NCI-H2227 (cell line): ENCODE measurements around the gene AK8.

ENCODE experiments used
- DNase-seq: peaks from one replicate; lab custom pipeline; 2025; ENCODE audit not compliant: unreplicated experiment; lab: John Stamatoyannopoulos, UW

AK8 gene, protein sequence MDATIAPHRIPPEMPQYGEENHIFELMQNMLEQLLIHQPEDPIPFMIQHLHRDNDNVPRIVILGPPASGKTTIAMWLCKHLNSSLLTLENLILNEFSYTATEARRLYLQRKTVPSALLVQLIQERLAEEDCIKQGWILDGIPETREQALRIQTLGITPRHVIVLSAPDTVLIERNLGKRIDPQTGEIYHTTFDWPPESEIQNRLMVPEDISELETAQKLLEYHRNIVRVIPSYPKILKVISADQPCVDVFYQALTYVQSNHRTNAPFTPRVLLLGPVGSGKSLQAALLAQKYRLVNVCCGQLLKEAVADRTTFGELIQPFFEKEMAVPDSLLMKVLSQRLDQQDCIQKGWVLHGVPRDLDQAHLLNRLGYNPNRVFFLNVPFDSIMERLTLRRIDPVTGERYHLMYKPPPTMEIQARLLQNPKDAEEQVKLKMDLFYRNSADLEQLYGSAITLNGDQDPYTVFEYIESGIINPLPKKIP

GRCh38 chr9:132877824-132878694 lies at the start of gene AK8:
AK8 (minus strand) TSS chr9:132878284; CDS start chr9:132878255, 29 bp downstream.
- DNase-seq = peak; percentile 84

DNA sequence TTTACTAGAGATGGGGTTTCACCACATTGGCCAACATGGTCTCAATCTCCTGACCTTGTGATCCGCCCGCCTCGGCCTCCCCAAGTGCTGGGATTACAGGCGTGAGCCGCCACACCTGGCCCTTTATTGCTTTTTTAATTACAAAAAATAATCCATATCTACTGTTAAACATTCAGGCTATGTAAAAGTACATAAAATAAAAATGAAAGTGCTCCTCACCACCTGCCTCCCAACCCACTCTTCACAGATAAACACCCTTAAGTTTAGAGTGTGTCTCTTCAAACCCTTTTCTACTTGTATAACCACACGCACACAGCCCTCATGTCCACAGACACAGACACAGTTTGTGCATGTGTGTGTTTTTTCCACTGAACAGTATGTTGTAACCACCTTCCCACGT lies 49.6 kb upstream of the AK8 start:
- DNase-seq = no peak

DNA sequence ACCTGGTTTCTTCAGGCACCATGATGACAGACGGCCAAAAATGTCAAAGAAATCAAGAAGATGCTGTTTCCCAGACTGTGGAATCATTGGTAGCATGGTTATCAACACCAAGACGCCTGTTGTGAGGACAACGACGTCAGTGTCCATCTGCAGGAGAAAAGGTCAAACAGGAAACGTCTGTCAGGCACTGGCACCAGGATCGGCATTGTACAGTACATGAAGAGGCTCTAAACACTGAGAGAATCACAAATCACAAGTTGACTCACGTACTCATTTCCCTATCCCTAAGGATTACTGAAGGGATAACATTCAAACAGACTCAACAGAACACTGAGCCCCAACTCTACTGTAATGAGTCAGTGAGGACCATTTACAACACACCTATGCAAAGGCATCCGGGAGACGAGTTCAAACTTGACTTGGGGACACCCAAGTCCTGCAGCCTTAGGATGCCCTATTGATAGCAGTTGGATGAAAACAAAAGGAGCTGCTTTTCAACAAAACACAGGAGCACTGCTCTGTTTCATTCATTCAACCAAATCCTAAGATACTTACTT lies 45.3 kb upstream of the AK8 start:
- DNase-seq = no peak

DNA sequence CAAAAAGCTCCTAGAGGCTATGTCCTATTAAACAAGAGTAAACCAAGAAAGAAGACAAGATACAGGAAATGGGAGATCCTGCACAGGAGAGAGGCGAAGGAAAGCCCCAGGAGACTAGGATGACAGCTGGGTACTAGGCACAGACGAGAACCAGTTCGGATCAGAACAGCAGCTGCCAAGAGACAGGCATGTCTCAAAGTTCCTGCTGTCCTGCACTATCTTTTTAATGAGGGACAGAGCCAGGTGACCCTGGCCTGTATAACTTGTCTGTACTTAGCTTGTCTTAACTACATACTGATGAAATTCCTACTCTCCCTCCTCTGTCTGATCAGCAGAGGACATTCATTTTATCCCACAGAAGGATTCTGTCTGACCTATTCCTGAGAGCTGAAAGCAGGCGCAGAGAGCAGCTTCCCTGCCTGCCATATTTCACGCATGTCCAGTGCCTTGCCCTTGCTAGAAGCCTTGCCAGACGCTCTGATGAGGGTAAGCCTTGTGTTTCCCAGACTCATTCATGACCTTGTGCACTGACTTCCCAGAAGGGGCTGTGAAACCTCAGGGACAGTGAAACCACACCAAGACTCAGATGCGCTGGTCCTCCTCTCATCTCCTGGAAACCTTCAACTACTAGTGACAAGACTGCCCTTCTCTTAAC lies 41.7 kb upstream of the AK8 start:
- DNase-seq = no peak

DNA sequence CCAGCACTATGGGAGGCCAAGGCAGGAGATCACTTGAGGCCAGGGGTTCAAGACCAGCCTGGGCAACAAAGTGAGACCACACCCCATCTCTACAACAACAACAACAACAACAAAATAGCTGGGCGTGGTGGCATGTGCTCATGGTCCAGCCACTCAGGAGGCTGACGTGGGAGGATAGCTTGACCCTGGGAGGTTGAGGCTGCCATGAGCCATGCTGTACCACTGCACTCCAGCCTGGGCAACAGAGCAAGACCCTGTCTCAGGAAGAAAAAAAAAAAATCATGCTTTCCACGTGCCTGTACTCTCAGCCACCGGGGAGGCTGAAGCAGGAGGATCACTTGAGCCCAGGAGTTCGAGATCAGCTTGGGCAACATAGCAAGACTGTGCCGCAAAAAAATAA lies 36.8 kb upstream of the AK8 start:
- DNase-seq = no peak

- DNase-seq = no peak
These were observed 34.0 kb upstream of the AK8 start for GRCh38 chr9:132912131-132912530.

DNA sequence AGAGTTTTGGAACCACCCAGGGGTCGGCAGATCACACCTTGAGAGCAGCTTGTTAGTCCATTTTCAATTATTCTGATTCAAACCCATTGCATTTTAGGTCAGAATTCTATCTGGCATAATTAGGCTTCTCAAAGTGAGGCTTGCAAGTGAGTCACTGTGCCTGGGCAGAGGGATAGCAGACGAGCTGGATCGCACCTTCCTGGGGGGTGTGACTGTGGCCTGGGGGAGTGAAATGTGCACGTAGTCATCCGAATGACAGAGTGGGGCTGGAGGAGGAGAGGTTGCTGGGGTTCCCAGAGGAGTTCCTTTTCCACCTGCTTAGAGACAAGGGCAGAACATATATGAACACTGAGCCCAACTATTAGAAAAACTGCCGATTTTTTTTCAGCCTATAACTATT lies 32.3 kb upstream of the AK8 start:
- DNase-seq = no peak

DNA sequence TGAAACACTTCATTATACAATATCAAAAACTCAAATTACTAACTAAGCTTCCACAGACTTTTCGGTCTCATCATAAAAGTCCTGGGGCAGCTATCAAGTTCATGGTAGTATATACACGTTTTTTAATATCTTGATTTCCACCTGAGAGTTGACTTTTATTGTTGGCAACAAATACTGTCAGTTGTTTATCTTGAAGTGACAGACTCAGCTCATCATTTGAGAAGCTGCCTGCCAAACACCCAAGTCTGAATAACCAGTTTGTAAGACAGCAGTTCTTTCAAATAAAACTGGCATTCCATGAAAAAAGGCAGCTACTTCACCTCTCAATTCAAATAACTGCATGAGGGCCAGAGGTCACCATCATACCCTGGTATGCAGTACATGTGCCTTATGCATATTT lies 31.2 kb upstream of the AK8 start:
- DNase-seq = no peak

DNA sequence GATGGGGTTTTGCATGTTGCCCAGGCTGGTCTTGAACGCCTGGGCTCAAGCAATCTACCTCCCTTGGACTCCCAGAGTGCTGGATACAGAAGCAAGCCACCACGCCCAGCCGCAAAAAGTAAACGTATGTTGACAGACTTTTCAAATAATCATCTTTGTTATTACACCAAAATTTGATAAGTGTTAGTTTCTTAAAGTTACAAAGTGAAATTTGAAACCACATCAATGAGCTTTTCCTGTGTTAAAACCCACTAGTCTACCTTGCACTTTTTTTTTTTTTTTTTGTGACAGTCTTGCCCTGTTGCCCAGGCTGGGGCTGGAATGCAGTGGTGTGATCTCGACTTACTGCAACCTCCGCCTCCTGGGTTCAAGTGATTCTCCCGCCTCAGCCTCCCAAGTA lies 30.6 kb upstream of the AK8 start:
- no peak for DNase-seq

DNA sequence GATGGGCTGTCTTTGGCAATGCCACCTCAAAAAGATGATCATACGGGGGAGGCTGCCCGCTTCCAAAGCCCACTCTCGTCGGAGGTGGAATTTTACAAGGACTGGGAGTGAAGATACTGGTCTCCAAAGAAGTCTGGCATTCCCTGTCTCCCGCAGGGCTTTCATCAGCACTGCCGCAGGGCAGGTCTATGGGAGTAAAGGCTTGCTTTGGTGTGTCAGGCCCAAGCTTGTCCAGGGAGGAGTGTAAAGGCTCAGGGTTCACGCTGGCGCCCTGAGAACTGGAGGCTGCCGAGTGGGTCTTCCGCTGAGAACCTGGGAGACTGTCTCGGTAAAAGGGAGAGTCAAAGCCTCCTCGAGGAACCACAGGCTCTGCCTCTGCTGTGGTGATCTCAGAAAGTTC lies 27.6 kb upstream of the AK8 start:
- DNase-seq = no peak

- DNase-seq = no peak
These were observed 25.7 kb upstream of the AK8 start for GRCh38 chr9:132903574-132904492.

- DNase-seq = peak; percentile 83
These were observed 24.1 kb upstream of the AK8 start for GRCh38 chr9:132901858-132902831.

DNA sequence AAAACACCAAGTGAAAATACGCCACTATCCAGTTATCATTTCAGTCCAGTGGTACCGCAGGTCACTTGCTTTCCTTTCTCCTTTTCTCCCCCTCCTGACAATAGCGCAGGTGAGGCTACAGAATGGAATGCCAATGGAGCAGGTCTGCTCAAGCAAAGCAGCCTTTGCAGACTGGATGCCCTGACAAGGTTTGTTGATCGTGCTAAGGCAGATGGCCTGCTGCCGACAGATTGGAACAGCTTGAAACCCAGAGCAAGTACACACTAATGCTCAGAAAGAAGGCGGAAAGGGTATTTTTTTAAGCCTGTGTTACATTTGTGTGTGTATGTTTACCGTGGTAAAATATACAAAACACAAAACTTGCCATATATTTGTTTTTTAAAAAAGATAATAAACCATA lies 20.0 kb upstream of the AK8 start:
- no peak for DNase-seq

DNA sequence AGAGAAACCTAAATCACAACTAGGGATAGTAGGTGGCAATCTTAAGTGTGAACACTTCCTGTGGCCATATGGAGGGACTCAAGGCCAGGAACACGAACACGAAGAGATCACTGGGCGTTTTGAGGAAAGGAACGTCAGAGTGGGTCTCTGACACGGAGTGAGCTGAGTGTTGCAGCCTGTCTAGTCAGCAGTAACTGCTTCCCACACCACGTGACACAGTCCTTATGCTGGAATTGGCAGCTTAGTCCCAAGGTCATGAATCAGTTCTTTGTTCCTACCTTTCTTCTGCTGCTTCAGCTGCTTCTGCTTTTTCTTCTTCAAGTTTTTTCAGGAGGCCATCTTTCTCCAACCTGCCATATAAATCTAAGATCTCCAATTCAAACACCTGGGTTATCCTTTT lies 18.8 kb upstream of the AK8 start:
- DNase-seq = no peak

- no peak for DNase-seq
These were observed 18.2 kb upstream of the AK8 start for GRCh38 chr9:132896264-132896663.

- no peak for DNase-seq
These were observed 17.1 kb upstream of the AK8 start for GRCh38 chr9:132894862-132895835.

DNA sequence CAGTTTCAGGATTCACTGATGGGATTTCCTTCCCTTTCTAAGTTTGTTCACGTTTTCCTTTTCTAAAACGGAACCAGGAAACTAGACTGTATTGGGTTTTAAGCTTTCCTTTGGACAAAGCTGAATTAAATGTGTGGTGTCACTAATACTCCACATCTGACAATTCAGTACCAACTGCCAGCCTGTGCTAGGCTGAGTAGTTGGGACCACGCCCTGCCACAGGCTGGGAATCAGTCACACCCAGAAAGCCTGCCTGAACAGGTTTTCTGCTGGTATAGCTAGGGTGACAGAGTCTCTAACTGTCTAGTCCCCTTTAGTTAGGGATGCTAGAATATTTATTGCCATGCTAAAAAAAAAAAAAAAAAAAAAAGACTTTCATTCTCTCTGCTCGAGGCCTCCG lies 16.3 kb upstream of the AK8 start:
- DNase-seq = no peak

- DNase-seq = no peak
These were observed 14.3 kb upstream of the AK8 start for GRCh38 chr9:132892400-132892799.
